Peyer's patch (tissue), 4 donors: ENCODE data around the gene CCDC88C. TPM values are rescaled to one million over a fixed set of nuclear protein-coding genes. Genes with fewer than 3 reads are reported as not detected.

Experiments used
- DNase-seq, 3 donors: peaks; one replicate each; pipeline ENCODE4 v3.0.0-alpha.2; 2017 to 2019
- H3K27ac ChIP-seq, 4 donors: fragments of 200-600 bp; sonication (generic); one replicate each; pipeline ENCODE4 v1.5.1; 2016 to 2019
- H3K27me3 ChIP-seq, 2 donors: fragments of 200-600 bp; sonication (generic); one replicate each; pipeline ENCODE4 v1.5.1; 2019
- H3K36me3 ChIP-seq, 3 donors: fragments of 200-600 bp; sonication (generic); one replicate each; pipeline ENCODE4 v1.5.1; 2016 to 2019
- H3K4me1 ChIP-seq, 4 donors: fragments of 200-600 bp; sonication (generic); one replicate each; pipeline ENCODE4 v1.5.1; 2016 to 2019
- H3K4me3 ChIP-seq, 4 donors: fragments of 200-600 bp; sonication (generic); 1 replicate in 3 of 4; 2 replicates in 1 of 4; pipeline ENCODE4 v1.5.1; 2016 to 2019; ENCODE audit warnings: mild to moderate bottlenecking in 1 of 4
- H3K9me3 ChIP-seq, 4 donors: fragments of 200-600 bp; sonication (generic); one replicate each; pipeline ENCODE4 v1.5.1; 2016 to 2019; ENCODE audit warnings: mild to moderate bottlenecking in 1 of 4
- POLR2A ChIP-seq, 2 donors: fragments of 450-650 bp; IDR thresholded peaks; one replicate each; pipeline ENCODE4 v1.5.1; 2017; ENCODE audit warnings: antibody characterized with exemption in 2 of 2, mild to moderate bottlenecking in 2 of 2, moderate library complexity in 2 of 2
- total RNA-seq, 4 donors: library from RNA; depleted of rRNA; stranded (reverse); fragments of >200 nt; gene quantifications; one replicate each; pipeline ENCODE4 v1.1.0, GENCODE V29; 2016
- TF ChIP-seq, protein P1 (sequence below), 6 experiments: fragments of 450-650 bp in 4 of 6; fragments of 200-600 bp in 2 of 6; sonication (generic) in 1 of 6; IDR thresholded peaks; one replicate each; pipeline ENCODE4 v1.5.1; 2017 to 2019; ENCODE audit warnings: antibody characterized with exemption in 6 of 6, mild to moderate bottlenecking in 3 of 6, moderate library complexity in 1 of 6

CCDC88C gene
- total RNA-seq, 4 donors from 2014 or later = 18.9 to 189 (median 77.2) TPM

DNA sequence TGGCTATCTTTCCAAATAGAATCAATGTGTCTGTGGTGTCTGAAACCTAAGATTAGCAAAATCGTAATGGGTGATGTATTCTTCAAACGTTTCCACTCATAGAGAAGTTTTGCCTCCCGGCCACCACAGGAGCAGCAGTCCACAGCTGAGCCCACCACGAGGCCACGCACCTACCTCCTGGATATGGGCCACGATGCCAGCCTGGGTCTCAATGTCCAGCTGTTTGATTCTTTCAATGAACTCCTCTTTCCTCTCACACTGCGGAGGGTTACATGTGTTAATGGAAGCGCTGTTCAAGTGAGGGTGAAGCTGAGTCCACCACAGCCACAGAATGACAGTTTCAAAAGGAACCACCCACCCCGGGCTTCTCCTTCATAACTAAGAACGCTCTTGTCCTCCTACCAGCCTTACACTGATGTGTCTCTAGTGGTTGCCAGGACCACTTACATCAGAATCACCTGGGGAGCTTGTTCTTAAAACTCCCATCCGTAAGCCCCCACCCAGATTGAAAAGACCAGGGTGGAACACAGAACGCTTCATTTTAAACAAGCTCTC is 75.3 kb downstream of the CCDC88C start:
- no peak for DNase-seq
- H3K27ac ChIP-seq = no peak overlapping the region
- TF ChIP-seq POLR2A (IDR thresholded peaks at IDR 0.05) = no peak
- TF ChIP-seq, protein P1, sequence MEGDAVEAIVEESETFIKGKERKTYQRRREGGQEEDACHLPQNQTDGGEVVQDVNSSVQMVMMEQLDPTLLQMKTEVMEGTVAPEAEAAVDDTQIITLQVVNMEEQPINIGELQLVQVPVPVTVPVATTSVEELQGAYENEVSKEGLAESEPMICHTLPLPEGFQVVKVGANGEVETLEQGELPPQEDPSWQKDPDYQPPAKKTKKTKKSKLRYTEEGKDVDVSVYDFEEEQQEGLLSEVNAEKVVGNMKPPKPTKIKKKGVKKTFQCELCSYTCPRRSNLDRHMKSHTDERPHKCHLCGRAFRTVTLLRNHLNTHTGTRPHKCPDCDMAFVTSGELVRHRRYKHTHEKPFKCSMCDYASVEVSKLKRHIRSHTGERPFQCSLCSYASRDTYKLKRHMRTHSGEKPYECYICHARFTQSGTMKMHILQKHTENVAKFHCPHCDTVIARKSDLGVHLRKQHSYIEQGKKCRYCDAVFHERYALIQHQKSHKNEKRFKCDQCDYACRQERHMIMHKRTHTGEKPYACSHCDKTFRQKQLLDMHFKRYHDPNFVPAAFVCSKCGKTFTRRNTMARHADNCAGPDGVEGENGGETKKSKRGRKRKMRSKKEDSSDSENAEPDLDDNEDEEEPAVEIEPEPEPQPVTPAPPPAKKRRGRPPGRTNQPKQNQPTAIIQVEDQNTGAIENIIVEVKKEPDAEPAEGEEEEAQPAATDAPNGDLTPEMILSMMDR (IDR thresholded peaks at IDR 0.05) = no peak
- peaks cover 0 to 43% (median 0%) of the 10 kb centered on the region in 3 donors for H3K36me3 ChIP-seq
- H3K4me1 ChIP-seq = no peaks in the 10 kb centered on the region
- no peaks in the 10 kb centered on the region for H3K27me3 ChIP-seq
- H3K9me3 ChIP-seq = no peaks in the 10 kb centered on the region
- H3K4me3 ChIP-seq = no peak overlapping the region

DNA sequence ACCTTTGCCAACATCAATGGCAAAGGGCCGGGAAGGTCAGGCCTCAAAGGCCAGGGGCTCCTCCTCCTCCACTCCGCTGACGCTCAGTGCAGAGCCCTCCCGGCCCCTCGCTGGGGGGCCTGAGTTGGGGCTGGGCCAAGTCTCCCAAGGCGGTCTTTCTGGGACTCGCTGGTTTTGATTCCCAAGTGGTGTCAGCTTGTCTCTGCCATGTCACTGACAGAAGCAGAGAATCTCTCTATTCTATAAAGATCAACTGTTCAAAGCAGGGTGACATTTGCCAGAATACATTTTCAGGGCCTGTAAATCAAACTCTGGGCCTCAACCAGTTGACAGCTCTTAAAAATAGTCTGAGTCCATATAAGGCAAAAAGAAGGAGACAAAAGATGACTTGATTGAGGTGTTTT is 75.9 kb downstream of the CCDC88C start:
- Histone ChIP-seq H3K27me3 (no peaks in the 10 kb centered on the region), H3K9me3 (no peaks in the 10 kb centered on the region), H3K4me1 (no peaks in the 10 kb centered on the region), H3K36me3 (peaks cover 0 to 48% (median 0%) of the 10 kb centered on the region in 3 donors), H3K4me3 (no peak overlapping the region), H3K27ac (no peak overlapping the region)
- TF ChIP-seq, protein P1 (IDR thresholded peaks at IDR 0.05) = no peak
- TF ChIP-seq POLR2A (IDR thresholded peaks at IDR 0.05) = no peak
- DNase-seq = no peak

DNA sequence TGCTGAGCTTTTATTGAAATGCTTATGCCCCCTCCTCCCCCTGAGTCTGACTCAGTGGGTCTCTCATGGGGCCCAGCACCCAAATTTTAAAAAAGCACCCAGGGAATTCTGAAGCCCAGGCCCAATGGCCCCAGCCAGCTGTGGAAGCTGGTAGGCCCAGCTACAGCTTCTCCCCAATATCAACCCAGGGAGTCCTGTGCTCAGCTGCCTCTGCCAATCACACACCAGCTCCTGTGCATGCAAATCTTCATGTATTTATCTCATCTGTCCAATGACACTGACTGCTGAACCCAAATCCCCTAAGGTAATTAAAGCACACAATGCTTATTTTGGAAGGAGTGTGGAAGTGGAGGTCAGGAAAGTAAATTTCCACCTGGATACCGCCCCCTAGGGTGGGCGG is 76.3 kb downstream of the CCDC88C start:
- Histone ChIP-seq H3K4me1 (no peaks in the 10 kb centered on the region), H3K9me3 (no peaks in the 10 kb centered on the region), H3K36me3 (peaks cover 0 to 52% (median 0%) of the 10 kb centered on the region in 3 donors), H3K27me3 (no peaks in the 10 kb centered on the region), H3K4me3 (no peak overlapping the region), H3K27ac (no peak overlapping the region)
- DNase-seq = no peak
- TF ChIP-seq, protein P1 (IDR thresholded peaks at IDR 0.05) = no peak
- TF ChIP-seq POLR2A (IDR thresholded peaks at IDR 0.05) = no peak

DNA sequence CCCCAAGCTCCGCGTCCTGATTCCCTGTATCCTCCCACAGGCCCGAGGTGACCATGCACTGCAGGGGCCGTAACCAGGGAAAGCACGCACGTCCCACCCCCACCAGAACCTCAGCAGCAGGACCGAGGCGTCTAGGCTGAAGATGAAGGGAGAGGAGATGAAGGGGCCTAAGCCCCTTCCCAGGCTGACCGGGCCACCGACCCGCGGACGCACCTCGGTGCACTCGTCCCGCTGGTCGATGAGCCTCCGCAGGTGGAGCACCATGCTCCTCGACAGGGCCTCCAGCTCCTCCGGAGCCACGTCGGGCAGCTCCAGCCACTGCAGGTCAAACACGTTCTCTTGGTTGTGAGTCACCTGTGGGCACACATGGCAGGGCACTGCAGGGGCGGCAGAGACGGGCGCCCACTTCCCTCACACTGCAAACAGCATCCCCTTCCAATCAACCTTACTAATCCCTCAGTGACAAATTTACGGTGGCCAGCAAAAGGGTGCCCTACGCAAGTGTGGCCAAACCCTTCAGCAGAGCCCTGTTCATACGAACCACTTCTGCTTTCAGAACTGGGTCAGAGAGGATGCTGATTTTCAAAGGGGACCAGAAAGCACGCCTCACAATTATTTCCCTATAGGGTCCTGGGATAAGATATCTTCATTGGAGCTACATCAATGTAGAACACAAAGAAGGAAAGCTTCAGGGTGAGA is 77.8 kb downstream of the CCDC88C start:
- H3K36me3 ChIP-seq = peaks cover 0 to 55% (median 0%) of the 10 kb centered on the region in 3 donors
- no peaks in the 10 kb centered on the region for H3K27me3 ChIP-seq
- no peaks in the 10 kb centered on the region for H3K4me1 ChIP-seq
- no peak overlapping the region for H3K4me3 ChIP-seq
- TF ChIP-seq, protein P1 (IDR thresholded peaks at IDR 0.05) = no peak
- TF ChIP-seq POLR2A (IDR thresholded peaks at IDR 0.05) = no peak
- DNase-seq = no peak
- no peak overlapping the region for H3K27ac ChIP-seq
- no peaks in the 10 kb centered on the region for H3K9me3 ChIP-seq

DNA sequence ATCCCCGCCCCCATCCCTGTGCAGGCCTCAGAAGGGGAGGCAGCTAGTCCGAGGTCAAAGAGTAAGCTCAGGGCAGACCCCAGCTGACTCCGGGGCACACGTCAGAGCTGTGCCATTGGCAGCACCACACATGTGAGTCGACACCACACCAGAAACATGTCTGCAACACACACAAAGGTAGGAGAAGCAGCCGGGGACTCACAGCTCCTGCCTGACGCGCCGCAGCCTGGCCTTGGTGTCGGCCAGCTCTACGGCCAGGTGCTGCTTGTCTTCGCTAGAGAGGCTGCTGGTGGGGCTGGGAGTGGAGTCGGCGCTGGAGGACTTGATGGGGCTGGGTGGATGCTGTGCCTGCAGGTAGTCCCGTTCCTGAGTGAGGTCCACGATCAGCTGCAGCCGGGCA is 78.5 kb downstream of the CCDC88C start:
- peaks cover 0 to 55% (median 0%) of the 10 kb centered on the region in 3 donors for H3K36me3 ChIP-seq
- H3K4me3 ChIP-seq = no peak overlapping the region
- H3K27ac ChIP-seq = no peak overlapping the region
- no peaks in the 10 kb centered on the region for H3K27me3 ChIP-seq
- no peak for DNase-seq
- H3K9me3 ChIP-seq = no peaks in the 10 kb centered on the region
- no peaks in the 10 kb centered on the region for H3K4me1 ChIP-seq
- TF ChIP-seq, protein P1 (IDR thresholded peaks at IDR 0.05) = no peak
- TF ChIP-seq POLR2A (IDR thresholded peaks at IDR 0.05) = no peak
